Activated naive CD8-positive, alpha-beta T cell treated with anti-CD3 and anti-CD28 coated beads, Interleukin-2, amount 50 U/mL, for 16 hours (primary cell): ENCODE data around the gene ASB8.
"Not testable (repeated sequence)": the region's sequence is repeated elsewhere in the genome, so short reads cannot be mapped to it uniquely, and the experiment has no call there.

Experiments used
- DNase-seq: peaks from one replicate; pipeline ENCODE4 v3.0.0-alpha.2; 2020; ENCODE audit warnings: low read depth, low spot score

Gene ASB8

DNA sequence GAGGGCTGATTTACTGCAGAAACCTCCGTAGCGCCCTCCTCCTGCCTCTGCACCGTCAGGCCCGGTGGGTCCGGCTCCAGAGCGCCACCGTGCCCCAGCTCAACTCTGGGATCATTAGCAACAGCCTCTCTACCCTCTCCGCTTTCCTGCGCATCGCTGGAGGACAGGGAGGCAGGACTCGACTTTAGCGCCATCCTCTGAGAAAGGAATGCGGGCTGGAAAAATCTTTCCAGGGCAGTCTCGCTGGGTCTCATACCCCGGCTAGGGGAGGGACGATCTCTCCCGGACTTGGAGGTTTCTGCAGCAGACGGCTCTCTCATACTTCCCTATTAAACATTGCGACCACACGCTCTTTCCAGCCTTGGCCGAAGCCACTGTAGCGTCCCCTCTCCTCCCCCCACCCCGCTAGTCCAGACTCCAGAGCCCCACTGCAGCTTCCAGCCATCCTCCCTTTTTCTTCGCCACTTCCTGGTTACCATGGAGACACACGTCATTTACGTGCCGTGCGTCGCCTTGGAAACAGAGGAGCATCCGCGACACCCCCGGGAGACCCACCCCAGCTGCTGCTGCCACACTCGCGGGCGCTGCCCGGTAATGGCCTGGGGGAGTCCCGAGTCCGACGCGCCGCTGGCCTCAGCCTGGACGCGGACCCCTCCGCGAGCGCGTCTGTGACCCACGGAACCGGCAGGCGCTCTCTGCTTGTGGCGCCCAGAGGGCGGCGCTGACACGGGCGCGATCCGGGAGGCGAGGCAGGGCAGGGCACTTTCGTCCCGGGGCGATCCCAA is 26.0 kb upstream of the ASB8 start, which contains the start of gene CCDC184:
TSS of gene CCDC184 (plus strand) at position 554 of the 785 bp plus-strand sequence. CDS start 479 bp downstream, outside the sequence.
- no peak for DNase-seq

DNA sequence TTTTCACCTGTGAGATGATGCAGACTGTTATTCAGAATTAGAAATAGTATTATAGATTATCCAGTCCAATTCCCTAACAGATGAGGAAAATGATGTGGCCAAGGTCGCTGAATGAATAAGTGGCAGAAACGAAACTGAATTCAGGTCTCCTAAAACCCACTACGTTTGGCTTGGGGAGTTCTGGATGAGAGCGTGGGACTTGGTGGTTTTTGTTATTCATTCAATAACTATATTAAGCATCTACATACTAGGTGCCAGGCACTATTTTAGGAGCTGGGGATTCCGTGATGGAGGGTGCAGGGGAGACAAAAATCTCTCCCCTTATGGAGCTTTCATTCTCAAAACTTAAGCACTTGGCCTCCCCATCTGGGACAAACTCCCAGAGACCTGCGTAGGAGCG is 25.3 kb upstream of the ASB8 start:
- no peak for DNase-seq

DNA sequence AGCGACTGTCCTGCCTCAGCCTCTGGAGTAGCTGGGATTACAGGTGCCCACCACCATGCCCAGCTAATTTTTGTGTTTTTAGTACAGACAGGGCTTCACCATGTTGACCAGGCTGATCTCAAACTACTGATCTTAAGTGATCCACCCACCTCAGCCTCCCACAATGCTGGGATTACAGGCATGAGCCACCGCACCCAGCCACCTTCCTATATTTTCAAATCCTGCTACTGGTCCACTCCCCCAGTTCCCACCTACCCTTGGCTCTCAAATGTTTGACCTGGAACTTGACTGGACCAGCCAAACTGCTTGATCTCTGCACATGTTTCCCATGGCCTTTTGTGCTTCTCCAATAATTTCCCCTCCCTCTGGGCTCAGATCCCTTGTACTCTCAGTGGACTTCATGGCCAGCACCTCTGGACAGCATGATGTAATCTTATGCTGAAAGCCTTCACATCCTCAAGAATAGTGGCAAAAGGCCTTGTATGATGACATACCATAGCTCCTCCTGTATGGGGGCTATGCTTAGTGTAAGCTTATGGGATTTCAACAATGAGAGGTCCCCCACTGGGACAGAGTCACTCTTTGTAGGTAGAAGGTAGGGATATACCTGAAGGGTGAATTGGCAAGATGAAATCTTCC is 23.7 kb upstream of the ASB8 start:
- no peak for DNase-seq

DNA sequence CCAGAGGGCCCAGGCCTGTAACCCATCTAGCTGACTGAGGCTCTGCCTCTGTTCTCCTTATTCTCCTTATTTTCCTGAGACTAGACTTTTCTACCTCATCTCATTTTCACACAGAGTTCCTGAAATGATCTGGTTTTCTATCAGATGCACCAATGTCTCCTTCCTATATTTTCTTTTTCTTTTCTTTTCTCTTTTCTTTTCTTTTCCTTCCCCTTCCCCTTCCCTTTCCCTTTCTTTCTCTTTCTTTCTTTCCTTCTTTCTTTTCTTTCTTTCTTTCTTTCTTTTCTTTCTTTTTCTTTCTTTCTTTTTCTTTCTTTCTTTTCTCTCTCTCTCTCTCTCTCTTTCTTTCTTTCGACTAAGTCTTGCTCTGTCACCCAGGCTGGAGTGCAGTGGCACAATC is 23.1 kb upstream of the ASB8 start:
- DNase-seq, result no peak

DNA sequence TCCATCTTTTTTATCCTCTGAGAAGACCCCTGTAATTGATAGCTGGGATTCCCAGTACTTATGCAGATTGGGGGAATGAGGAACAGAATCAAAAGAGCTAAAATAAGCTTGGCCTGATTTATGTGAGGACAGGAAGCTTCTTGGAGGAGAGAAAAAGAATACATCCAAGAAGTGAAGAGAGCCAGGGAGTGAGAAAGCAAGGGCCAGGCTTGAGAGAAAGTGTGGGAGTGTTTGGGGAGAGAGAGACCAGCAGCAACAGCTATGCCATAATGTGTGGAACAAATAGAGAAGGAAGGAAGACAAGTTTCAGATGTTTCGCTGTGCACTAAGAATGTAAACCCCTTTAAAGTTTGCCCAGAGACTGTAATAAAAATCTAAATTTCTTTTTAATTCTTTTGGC is 22.2 kb upstream of the ASB8 start:
- no peak for DNase-seq

DNA sequence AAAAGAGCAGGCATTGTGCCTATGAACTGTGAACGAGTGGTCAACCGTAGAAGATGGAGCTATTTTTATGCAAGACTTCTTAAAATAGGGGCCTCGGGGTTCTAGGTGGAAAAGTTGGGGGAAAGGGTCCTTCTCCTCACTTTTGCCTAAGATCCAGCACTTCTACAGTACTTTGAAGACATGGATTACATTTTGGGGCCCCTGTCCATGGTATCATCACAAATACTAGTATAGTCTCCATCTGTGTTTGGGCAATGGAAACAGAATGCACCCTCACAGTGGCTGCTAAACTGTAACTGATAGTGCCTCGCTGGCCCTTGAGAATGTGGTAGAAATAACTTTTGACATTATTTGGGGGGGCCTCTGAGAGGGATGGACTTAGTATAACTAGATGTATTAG is 20.7 kb upstream of the ASB8 start:
- DNase-seq, result no peak

DNA sequence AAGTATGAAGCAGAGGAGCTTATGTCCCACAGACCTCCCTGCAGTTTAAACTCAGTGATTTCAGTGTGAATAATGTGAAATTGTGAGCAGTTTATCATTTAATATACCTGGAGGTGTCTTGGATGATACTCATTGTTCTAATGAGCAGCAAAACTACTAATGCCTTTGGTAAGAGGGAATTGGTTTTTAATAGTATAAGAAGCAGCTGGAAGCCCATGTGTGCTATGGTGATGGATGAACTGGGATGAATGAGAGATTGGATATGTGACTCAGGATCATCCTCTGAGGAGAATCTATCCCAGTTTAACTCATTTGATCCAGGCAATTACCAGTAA is 19.1 kb upstream of the ASB8 start:
- DNase-seq, result no peak

DNA sequence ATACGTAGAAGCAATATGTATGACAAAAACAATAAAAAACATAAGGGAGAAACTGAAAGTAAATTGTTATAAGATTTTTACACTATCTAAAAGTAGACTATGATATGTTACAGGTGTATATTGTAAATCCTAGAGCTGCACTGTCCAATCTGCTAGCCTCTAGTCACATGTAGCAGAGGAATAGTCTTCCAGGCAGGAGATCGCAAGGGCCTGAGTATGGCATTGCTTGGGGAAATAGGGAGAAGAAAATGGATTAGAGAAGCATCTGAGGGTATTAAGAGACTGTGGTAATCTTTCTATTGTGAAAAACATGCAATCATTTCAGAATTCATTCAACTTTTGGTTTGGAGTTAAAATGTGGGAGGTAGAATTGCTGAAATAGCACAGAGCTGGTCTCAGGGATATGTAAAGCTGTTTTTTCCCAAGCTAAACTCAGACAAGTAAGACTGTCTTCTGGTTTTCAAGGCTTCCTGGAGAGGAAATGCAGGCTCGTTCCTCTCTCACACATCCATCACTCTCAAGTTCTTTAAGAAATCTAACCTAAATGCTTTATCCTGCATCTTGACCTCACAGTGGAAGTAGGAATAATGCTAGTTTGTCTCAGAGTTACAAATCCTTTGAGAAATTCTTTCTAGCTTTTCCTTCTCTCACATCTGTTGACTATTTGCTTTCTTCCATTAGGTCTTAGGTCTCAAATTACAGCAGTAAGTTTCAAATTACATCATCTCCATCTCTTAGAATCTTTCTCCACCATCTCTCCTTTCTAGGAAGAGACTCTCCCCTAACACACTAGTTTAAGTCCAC is 18.5 kb upstream of the ASB8 start:
- no peak for DNase-seq

DNA sequence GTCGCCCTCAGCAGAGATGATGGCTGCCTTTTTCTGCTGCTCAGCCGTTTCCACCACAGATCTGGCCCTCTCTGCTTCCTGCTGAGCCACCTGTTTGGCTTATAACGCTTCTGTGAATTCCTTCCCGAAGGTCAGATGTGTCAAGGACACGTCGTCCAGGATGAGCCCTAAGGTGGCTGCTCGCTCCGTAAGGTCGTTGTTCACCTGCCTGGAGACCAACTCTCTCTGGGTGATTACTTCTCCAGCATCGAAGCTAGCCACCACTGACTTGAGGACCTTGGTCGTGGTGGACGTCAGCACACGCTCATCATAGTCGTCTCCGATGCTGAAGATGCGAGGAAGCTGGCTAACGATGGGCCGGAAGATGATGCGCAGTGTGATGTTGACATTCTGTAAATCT is 11.7 kb upstream of the ASB8 start:
- DNase-seq, result no peak

DNA sequence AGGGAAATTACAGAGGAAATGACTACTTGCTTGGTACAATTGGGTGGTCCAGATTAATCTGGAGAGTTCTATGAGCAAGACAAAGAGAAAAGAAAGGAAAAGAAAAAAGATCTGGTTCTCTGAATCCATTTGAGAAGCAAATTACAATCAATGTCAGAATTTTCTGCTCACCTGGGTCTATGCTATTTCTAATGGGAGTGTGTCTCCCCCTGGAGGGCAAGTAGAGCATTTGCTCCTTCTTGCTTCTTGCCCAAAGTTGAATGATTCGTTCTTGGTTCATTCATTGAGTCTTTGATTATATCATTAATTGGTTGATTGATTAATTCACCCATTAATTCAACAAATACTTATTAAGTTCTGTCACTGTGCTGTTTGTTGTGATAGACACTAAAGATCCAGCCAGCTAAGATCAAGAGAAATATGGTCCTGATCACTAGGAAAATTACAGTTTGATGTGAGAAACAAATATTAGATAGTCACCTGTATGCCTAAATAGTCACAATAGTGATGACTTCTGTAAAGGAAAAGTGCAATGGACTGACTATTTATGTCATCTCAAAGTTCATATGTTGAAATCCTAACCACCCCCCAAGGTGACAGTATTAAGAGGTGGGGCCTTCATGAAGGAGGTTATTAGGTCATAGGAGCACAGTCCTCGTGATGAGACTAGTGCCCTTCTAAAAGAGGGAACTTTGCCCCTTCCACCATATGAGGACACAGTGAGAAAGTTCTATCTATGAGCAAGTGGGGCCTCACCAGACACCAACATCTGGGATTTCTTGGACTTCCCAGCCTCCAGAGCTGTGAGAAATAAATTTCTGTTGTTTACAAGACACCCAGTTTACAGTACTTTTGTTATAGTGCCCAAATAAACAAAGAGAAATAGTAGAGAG is 8.0 kb upstream of the ASB8 start:
- DNase-seq, result peak; percentile 21

DNA sequence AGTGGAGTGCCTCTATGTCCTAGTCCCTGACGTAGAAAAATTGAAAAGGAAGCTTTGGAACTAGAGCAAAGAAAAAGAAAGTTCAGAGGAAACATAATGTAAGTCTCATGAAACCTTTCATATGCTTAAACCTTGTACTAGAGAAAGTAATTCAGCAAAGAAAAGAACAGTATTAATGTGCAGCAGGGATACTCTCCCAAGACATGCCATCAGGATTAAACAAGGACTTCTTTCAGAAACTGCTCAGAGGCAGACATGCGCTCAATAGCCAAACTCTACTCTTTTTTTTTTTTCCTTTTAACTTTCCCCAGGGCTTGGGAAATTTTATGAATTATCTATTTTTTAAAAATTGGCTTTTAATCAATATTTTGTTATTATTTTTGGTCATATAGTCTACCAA is 7.1 kb upstream of the ASB8 start:
- no peak for DNase-seq

DNA sequence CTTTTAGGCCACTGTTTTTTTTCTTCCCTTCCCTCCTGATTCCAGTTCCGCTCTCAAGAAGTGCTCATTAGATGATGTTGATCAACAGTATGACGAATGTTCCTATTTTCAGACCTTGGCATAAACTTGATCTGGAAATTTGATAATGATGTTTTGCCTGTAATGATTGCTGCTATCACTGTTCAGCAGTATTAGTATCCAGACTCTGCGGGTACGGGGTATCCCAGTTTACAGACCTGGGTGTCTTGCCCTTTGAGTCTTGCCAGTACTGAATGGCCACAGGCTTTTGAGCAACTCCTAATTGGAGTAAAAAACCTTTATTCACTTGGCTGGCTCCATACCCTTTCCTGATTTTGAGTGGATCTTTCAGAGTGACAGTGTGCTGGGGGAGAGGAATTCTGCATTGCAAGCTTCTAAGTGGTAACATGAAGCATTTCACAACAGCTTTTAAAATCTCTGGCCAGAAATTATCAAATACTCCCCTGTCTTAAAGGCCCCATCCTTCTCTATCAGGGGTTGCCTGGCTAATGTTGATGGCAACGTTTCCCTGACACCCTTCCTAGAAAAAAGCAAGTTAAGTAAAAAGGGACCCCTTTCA is 5.9 kb upstream of the ASB8 start:
- DNase-seq, result no peak

DNA sequence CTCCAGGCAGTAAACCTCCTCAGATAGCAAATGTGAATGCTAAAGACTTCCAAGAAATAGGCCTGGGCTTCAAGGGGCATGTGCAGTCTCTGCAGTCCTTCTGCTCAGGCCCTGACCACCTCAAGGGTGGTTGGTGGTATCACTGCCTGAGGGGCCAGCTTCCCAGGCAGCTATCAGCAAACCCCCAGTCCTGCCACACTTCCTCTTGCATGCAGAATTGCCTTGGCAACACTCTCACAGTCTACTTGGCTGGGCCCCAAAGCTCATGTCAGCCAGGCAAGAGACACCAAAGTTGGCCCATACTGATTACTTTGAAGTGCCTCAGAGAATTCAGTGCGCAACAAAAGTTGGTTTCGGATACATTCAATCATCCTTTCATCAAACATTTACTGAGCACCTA is 3.5 kb upstream of the ASB8 start:
- DNase-seq, result no peak

DNA sequence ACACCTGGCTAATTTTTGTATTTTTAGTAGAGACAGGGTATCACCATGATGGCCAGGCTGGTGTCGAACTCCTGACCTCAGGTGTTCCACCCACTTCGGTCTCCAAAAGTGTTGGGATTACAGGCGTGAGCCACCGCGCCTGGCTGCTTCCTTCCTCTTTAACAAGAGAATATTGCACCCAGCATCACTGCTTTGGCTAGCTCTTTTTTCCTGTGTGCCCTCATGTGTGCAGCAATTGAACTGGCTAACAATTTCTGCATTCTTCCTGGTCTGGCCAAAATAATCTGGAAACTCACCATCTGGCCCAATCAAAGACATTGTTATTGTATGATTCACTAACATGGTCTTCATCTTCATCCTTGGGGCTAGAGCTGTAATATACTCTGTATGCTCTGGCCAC is 2.7 kb upstream of the ASB8 start:
- no peak for DNase-seq

DNA sequence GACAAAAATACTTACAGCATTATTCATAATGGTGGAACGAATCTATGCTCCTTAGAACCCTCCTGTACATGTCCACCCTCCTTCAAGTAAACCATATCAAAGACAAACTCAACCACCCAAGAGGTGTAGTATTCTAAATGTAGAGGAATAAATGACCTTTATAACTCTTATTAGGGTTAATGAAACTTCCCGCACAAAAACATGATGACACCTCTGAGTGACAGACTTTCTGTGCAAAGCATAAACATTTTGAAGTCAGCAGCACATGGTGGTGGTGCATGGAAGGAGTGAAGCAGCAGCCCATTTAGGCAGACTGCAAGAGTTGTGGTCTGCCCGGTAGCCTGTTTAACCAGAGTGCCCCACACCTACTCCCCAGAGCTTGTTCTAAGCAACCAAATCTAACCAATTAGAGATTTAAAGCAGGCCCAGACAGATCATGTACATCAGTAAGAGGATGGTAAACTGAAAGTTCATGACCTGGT is 615 bp upstream of the ASB8 start:
- no peak for DNase-seq

DNA sequence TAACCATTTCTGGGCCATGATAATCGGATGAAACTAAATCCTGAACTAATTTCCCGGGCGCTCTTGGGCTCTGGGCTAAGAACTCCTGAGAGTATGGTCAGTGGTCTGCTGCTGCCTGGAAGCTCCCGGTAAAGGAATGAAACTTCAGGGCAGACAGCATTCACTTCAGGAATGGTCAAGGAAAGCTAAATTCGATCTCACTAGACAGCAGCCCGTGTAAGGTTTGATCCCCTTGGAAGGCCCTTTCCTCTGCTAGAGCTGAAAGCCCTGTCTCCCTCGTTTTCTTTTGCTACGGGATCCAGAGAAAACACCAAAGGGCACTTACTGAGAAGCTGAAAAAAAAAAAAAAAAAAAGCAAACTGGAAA is 680 bp downstream of the ASB8 start:
- DNase-seq, result no peak

DNA sequence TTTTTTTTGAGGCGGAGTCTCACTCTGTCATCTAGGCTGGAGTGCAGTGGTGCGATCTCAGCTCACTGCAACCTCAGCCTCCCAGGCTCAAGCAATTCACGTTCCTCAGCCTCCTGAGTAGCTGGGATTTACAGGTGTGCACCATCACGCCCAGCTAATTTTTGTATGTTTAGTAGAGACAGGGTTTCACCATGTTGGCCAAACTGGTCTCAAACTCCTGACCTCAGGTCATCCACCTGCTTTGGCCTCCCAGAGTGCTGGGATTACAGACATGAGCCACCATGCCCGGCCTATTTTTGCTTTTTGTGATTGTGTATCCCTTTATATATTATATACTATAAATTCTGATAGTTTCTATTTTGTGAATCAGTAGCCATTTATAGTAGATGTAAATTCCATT is 1.5 kb downstream of the ASB8 start:
- DNase-seq, result not testable (repeated sequence)

DNA sequence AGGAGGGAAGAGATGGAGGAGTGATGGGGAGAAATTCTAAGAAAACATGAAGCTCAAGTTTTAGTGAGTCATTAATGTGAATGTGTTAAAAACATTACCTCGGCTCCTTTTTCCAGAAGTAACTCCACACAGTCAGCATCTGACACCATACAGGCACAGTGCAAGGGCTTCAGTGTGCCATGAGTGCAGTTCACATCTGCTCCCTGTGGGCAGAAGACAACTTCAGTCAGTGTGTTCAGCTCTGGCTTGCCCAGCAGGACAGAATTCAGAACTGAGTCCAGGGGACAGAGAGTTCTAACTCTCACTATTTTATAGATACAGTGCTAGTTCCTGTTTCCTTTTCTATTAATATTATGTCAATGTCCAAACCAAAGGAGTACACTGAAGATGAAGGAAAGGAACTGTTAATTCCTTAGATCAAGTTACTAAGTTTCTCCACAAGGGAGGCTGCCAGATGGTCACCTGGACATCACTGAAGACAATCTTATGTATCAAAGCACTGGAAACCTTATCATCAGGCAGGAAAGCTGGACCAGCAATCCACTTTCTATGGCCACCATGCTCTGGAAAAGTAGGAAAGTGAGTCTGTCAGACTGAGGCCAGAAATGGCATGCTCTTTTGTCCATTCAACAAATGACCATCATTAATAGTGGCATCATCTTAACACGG is 6.1 kb downstream of the ASB8 start:
- no peak for DNase-seq

DNA sequence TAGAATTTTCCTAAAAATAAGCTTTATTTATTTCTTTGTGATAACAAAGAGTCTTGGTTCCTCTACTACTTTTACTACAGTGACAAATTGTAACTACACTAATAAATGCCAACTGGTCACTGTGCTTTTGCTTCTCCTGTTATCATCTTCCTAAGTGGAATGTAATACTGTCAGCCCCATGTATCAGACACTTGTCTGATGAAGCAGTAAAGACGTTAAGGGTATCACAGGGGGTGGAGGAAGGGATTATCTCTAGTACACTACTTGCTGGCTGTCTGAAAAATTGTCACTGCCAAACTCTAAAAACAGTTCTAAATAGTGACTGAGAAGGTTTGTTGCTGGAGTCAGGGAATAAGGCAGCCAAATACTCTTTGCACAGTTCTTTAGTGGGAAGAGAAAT is 11.3 kb downstream of the ASB8 start:
- DNase-seq, result no peak

DNA sequence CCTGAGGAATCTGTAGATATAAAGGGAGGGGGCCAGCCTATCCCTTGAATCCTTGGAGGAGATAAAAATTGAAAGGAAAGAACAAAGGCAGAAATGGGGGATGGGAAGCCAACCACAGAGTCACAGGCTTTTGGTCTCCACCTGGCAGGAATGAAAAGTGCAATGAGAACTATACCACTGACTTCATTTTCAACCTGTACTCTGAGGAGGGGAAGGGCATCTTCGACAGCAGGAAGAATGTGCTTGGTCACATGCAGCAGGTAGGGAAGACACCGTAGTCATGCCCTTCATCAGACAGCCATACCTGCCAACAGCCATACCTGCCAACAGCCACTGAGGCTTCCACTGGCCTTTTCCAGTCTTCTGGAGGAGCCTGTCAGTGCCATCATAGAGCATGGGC is 13.4 kb downstream of the ASB8 start:
- no peak for DNase-seq
